HepG2 (cell line): ENCODE results near the gene DENND4B. TPM values are rescaled to one million over a fixed set of nuclear protein-coding genes. Genes with fewer than 3 reads are reported as not detected.
A peak's percentile ranks its signal among the peaks of the same experiment; 100 is the strongest.

ENCODE experiments used
- AGO1 ChIP-seq: fragments of 200-400 bp; formaldehyde crosslinking; IDR thresholded peaks from 2 replicates; pipeline ENCODE4 v1.6.1; 2017; ENCODE audit warnings: mild to moderate bottlenecking, low read depth, low read length, moderate library complexity; ENCODE audit not compliant: poor library complexity, severe bottlenecking
- HNRNPUL1 ChIP-seq: fragments of 200-400 bp; formaldehyde crosslinking; IDR thresholded peaks from 2 replicates; pipeline ENCODE4 v1.6.1; 2017; ENCODE audit warnings: low read depth, mild to moderate bottlenecking, low read length, moderate library complexity
- MEF2D ChIP-seq: sonication (generic); formaldehyde crosslinking; IDR thresholded peaks from 2 replicates; pipeline ENCODE4 v1.5.1; 2020; ENCODE audit warnings: mild to moderate bottlenecking, missing genetic modification reagents
- NCOA5 ChIP-seq: sonication (generic); formaldehyde crosslinking; IDR thresholded peaks from 2 replicates; pipeline ENCODE4 v1.4.0; 2020; ENCODE audit warnings: missing genetic modification reagents
- NPAS2 ChIP-seq: sonication (generic); formaldehyde crosslinking; IDR thresholded peaks from 2 replicates; pipeline ENCODE4 v1.8.0; 2022; ENCODE audit warnings: mild to moderate bottlenecking, missing genetic modification reagents, borderline replicate concordance
- ONECUT2 ChIP-seq: sonication (generic); formaldehyde crosslinking; IDR thresholded peaks from 2 replicates; pipeline ENCODE4 v1.4.0; 2020; ENCODE audit warnings: missing genetic modification reagents
- TFAP4 ChIP-seq: sonication (generic); IDR thresholded peaks from 2 replicates; pipeline ENCODE4 v1.6.1; 2016; ENCODE audit warnings: low read depth, borderline replicate concordance
- ZBTB26 ChIP-seq: IDR thresholded peaks from 2 replicates; pipeline ENCODE4 v1.6.1; 2016; ENCODE audit warnings: missing compliant biosample characterization, missing genetic modification reagents, borderline replicate concordance
- ZNF44 ChIP-seq: sonication (generic); formaldehyde crosslinking; IDR thresholded peaks from 2 replicates; pipeline ENCODE4 v1.5.1; 2020; ENCODE audit warnings: mild to moderate bottlenecking, missing genetic modification reagents
- ZNF768 ChIP-seq: sonication (generic); formaldehyde crosslinking; IDR thresholded peaks from 2 replicates; pipeline ENCODE4 v1.4.0; 2020; ENCODE audit warnings: missing genetic modification reagents
- polyA plus RNA-seq, 8 experiments: library from polyadenylated mRNA; depleted of rRNA in 3 of 8; stranded (reverse) in 7 of 8; unstranded in 1 of 8; fragments of >200 nt; fragmentation: Illumina TruSeq in 4 of 8; extraction: Trizol in 4 of 8; gene quantifications; 2 replicates each; pipeline versions ENCODE4 v1.2.1 to v1.2.3, GENCODE V29; 2011 to 2016; ENCODE audit warnings: low read depth in 4 of 8, missing spikeins in 1 of 8, mixed read lengths in 1 of 8; ENCODE audit not compliant: insufficient read depth in 1 of 8
- total RNA-seq, 5 experiments: library from RNA; depleted of rRNA; stranded (reverse); fragments of >200 nt; fragmentation: Illumina TruSeq; extraction: Trizol; gene quantifications; 2 replicates each; pipeline ENCODE4 v1.2.3, GENCODE V29; 2016; ENCODE audit warnings: low read depth in 1 of 5
- TF ChIP-seq, protein P1 (sequence below): sonication (generic); formaldehyde crosslinking; IDR thresholded peaks from 2 replicates; pipeline ENCODE4 v1.4.0; 2020; ENCODE audit warnings: missing genetic modification reagents
- TF ChIP-seq, protein P2 (sequence below): sonication (generic); formaldehyde crosslinking; IDR thresholded peaks from 2 replicates; pipeline ENCODE4 v1.4.0; 2020; ENCODE audit warnings: missing genetic modification reagents; ENCODE audit errors: not compliant biosample characterization
- TF ChIP-seq, protein P3 (sequence below): conservative IDR thresholded peaks from 2 replicates; pipeline ENCODE4 v1.6.1; 2018; ENCODE audit warnings: missing genetic modification reagents

Gene DENND4B
- total and polyA plus RNA-seq, 2 of the 13 experiments (the other 11 are each of a cell fraction or from before 2014, with no cell fraction given), result 15.1 to 20.3 TPM

DNA sequence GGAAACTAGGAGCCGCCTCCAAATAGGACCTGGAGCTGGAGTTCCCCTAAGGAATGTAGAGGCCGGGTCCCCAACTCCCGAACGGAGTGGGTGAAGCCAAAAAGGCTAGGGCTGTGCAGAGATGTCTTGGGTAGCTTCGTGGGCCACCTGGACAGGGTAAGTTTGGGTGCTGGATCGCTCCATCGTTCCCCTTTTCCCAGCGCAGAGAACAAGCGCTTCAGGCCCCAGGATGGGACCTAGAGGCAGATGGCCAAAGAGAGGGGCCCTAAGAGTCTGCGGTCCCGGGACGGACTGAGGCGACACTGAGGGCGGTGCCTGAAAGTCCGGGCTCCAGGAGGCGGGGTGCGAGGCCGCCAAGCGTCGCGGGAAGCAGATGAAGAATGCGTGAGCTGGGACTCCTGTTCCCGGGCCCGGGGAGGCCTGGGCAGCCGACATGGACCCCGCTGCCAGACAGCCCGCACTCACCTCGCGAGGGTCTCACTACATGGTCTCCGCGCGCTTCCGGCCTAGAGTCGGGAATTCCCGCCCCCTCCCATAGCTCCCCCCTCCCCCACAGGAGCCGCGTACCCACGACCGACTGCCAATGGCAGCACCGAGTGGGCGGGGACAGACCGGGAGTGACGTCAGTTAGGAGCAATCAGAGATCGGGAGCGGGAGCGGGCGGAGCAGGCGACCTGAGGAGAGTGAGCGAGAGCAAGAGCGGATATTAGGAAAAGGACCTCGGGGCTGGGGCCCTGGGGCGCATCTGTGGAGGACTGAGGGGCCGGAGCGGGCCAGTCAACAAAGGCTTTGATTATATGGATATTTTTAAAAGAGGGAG lies 16.7 kb upstream of the DENND4B start, which contains the start of gene SLC39A1 (continued):
- TF ChIP-seq, protein P1, sequence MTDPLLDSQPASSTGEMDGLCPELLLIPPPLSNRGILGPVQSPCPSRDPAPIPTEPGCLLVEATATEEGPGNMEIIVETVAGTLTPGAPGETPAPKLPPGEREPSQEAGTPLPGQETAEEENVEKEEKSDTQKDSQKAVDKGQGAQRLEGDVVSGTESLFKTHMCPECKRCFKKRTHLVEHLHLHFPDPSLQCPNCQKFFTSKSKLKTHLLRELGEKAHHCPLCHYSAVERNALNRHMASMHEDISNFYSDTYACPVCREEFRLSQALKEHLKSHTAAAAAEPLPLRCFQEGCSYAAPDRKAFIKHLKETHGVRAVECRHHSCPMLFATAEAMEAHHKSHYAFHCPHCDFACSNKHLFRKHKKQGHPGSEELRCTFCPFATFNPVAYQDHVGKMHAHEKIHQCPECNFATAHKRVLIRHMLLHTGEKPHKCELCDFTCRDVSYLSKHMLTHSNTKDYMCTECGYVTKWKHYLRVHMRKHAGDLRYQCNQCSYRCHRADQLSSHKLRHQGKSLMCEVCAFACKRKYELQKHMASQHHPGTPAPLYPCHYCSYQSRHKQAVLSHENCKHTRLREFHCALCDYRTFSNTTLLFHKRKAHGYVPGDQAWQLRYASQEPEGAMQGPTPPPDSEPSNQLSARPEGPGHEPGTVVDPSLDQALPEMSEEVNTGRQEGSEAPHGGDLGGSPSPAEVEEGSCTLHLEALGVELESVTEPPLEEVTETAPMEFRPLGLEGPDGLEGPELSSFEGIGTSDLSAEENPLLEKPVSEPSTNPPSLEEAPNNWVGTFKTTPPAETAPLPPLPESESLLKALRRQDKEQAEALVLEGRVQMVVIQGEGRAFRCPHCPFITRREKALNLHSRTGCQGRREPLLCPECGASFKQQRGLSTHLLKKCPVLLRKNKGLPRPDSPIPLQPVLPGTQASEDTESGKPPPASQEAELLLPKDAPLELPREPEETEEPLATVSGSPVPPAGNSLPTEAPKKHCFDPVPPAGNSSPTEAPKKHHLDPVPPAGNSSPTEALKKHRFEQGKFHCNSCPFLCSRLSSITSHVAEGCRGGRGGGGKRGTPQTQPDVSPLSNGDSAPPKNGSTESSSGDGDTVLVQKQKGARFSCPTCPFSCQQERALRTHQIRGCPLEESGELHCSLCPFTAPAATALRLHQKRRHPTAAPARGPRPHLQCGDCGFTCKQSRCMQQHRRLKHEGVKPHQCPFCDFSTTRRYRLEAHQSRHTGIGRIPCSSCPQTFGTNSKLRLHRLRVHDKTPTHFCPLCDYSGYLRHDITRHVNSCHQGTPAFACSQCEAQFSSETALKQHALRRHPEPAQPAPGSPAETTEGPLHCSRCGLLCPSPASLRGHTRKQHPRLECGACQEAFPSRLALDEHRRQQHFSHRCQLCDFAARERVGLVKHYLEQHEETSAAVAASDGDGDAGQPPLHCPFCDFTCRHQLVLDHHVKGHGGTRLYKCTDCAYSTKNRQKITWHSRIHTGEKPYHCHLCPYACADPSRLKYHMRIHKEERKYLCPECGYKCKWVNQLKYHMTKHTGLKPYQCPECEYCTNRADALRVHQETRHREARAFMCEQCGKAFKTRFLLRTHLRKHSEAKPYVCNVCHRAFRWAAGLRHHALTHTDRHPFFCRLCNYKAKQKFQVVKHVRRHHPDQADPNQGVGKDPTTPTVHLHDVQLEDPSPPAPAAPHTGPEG, result peak; percentile 67
- TF ChIP-seq AGO1, result peak; percentile 48
- TF ChIP-seq HNRNPUL1, result no peak
- TF ChIP-seq, protein P2, sequence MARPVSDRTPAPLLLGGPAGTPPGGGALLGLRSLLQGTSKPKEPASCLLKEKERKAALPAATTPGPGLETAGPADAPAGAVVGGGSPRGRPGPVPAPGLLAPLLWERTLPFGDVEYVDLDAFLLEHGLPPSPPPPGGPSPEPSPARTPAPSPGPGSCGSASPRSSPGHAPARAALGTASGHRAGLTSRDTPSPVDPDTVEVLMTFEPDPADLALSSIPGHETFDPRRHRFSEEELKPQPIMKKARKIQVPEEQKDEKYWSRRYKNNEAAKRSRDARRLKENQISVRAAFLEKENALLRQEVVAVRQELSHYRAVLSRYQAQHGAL (CRISPR knock-in tag), result peak; percentile 62
- no peak for TF ChIP-seq NPAS2
- TF ChIP-seq NCOA5 (CRISPR knock-in tag), result no peak
- TF ChIP-seq, protein P3, sequence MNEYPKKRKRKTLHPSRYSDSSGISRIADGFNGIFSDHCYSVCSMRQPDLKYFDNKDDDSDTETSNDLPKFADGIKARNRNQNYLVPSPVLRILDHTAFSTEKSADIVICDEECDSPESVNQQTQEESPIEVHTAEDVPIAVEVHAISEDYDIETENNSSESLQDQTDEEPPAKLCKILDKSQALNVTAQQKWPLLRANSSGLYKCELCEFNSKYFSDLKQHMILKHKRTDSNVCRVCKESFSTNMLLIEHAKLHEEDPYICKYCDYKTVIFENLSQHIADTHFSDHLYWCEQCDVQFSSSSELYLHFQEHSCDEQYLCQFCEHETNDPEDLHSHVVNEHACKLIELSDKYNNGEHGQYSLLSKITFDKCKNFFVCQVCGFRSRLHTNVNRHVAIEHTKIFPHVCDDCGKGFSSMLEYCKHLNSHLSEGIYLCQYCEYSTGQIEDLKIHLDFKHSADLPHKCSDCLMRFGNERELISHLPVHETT (CRISPR knock-in tag), result peak; percentile 22; the same call in 1 of the 2 replicates
- 0 out of 2 replicates have a peak, but pooled peaks have one; percentile 6 for TF ChIP-seq ONECUT2 (CRISPR knock-in tag)
- no peak for TF ChIP-seq TFAP4
- TF ChIP-seq MEF2D (CRISPR knock-in tag), result 0 out of 2 replicates have a peak, but pooled peaks have one; percentile 48
- no peak for TF ChIP-seq ZNF44 (CRISPR knock-in tag)
- TF ChIP-seq ZNF768, result no peak; the same call in 1 of the 2 replicates
- TF ChIP-seq ZBTB26 (CRISPR knock-in tag), result no peak
